Nucleus accumbens (tissue), 56 donors: ENCODE results near the gene GLT6D1.
"Not testable (repeated sequence)": the region's sequence is repeated elsewhere in the genome, so short reads cannot be mapped to it uniquely, and the experiment has no call there.

Source experiments
- DNase-seq, 56 donors: peaks; one replicate each; lab custom pipeline; 2025; lab: John Stamatoyannopoulos, UW

GLT6D1 gene

GRCh38 chr9:135639196-135639595 lies at the start of gene GLT6D1:
GLT6D1 (minus strand) TSS chr9:135639540; CDS start chr9:135639187, 353 bp downstream.
- no peak for DNase-seq

GRCh38 chr9:135689011-135689410 lies 49.7 kb upstream of the GLT6D1 start:
- peak in 1 of 56 donors; percentile 31 for DNase-seq

- DNase-seq, result no peak
These were observed 47.9 kb upstream of the GLT6D1 start for GRCh38 chr9:135687216-135687615.

- DNase-seq, result no peak
These were observed 45.4 kb upstream of the GLT6D1 start for GRCh38 chr9:135684691-135685090.

GRCh38 chr9:135683401-135684034 lies 44.2 kb upstream of the GLT6D1 start:
- DNase-seq, result no peak

GRCh38 chr9:135681161-135681560 lies 41.8 kb upstream of the GLT6D1 start:
- DNase-seq, result no peak

GRCh38 chr9:135680056-135680455 lies 40.7 kb upstream of the GLT6D1 start:
- no peak for DNase-seq

- no peak for DNase-seq
These were observed 39.1 kb upstream of the GLT6D1 start for GRCh38 chr9:135678236-135679017.

GRCh38 chr9:135677641-135678168 lies 38.4 kb upstream of the GLT6D1 start:
- no peak for DNase-seq

GRCh38 chr9:135676891-135677290 lies 37.6 kb upstream of the GLT6D1 start:
- no peak for DNase-seq

- no peak for DNase-seq
These were observed 35.6 kb upstream of the GLT6D1 start for GRCh38 chr9:135674977-135675376.

- DNase-seq, result peak in 1 of 56 donors; percentile 6
These were observed 34.6 kb upstream of the GLT6D1 start for GRCh38 chr9:135673941-135674340.

- DNase-seq, result not testable (repeated sequence)
These were observed 33.4 kb upstream of the GLT6D1 start for GRCh38 chr9:135672786-135673185.

GRCh38 chr9:135671591-135672041 lies 32.3 kb upstream of the GLT6D1 start:
- no peak for DNase-seq

- no peak for DNase-seq
These were observed 31.6 kb upstream of the GLT6D1 start for GRCh38 chr9:135670721-135671590.

- no peak for DNase-seq
These were observed 30.4 kb upstream of the GLT6D1 start for GRCh38 chr9:135669616-135670285.

GRCh38 chr9:135669018-135669417 lies 29.7 kb upstream of the GLT6D1 start:
- not testable (repeated sequence) for DNase-seq

GRCh38 chr9:135667463-135668001 lies 28.2 kb upstream of the GLT6D1 start:
- no peak for DNase-seq

- DNase-seq, result no peak
These were observed 27.5 kb upstream of the GLT6D1 start for GRCh38 chr9:135666534-135667462.
